Stimulated activated CD8-positive, alpha-beta memory T cell treated with anti-CD3 and anti-CD28 coated beads, Interleukin-12 subunit alpha, Interleukin-12 subunit beta, amount 100 ng/mL, for 24 hours (primary cell): Measurements from ENCODE around the gene CNOT6.
"Not testable (repeated sequence)": the region's sequence is repeated elsewhere in the genome, so short reads cannot be mapped to it uniquely, and the experiment has no call there.

Experiments
- DNase-seq: peaks from one replicate; pipeline ENCODE4 v3.0.0-alpha.2; 2020; ENCODE audit errors: extremely low read depth

CNOT6 gene

GRCh38 chr5:180494060-180494509, at the start of gene CNOT6:
Gene CNOT6 (plus strand): TSS chr5:180494379. CDS start chr5:180529277, 34,898 bp downstream.
- peak; percentile 86 for DNase-seq

DNA sequence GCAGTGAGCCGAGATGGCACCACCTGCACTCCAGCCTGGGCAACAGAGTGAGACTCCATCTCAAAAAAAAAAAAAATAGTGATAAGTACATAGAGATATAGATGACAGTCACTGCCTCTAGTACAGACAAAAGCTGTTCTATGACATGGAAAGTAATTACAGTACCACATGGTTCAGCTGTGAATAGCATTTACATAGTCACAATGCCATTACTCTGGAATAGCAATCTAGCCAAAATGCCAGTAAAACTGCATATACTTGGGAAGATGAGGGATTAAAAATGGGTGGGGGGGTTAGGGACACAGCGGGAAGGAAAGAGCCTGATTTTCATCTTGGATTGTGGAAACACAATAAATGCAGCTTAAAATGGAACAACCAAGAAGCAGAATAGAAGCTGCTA, 39.4 kb upstream of the CNOT6 start:
- no peak for DNase-seq

DNA sequence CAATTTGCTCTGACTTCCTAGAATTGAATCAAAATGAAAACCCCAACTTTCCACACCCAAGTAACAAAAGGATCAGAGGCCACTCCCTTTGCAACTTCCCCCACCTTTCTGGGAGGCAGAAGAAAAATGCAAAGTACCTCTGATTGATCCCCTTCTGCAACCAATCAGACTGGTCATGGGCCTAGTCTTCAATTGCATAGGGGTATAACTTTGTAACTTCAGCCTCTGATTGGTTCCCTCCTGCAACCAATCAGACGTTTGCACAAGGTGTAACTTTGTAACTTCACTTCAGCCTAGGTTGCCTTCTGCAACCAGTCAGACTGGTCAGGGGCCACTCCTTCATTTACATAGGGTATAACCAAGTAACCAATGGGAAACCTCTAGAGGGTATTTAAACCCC, 38.3 kb upstream of the CNOT6 start:
- no peak for DNase-seq

- no peak for DNase-seq
Measured at GRCh38 chr5:180456792-180457191, 37.4 kb upstream of the CNOT6 start.

DNA sequence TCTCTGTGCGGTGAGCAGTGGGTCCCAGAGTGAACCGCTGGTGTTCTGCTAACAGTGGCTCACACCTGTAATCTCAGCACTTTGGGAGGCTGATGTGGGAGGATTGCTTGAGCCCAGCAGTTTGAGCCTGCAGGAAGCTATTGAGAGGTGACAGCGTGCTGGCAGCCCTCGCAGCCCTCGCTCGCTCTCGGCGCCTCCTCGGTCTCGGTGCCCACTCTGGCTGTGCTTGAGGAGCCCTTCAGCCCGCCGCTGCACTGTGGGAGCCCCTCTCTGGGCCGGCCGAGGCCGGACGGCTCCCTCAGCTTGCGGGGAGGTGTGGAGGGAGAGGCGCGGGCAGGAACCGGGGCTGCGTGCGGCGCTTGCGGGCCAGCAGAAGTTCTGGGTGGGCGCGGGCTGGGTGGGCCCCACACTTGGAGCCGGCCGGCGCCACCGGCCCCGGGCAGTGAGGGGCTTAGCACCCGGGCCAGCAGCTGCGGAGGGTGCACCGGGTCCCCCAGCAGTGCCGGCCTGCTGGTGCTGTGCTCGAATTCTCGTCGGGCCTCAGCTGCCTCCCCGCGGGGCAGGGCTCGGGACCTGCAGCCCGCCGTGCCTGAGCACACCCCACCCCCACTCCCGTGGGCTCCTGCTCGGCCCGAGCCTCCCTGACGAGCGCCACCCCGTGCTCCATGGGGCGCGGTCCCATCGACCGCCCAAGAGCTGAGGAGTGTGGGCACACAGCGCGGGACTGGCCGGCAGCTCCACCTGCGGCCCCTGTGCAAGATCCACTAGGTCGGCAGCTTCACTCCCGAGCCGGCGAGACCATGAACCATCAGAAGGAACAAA, 35.1 kb upstream of the CNOT6 start:
- not testable (repeated sequence) for DNase-seq

GRCh38 chr5:180459674-180460142, 34.5 kb upstream of the CNOT6 start:
- DNase-seq = not testable (repeated sequence)

- no peak for DNase-seq
Measured at GRCh38 chr5:180460834-180461233, 33.3 kb upstream of the CNOT6 start.

DNA sequence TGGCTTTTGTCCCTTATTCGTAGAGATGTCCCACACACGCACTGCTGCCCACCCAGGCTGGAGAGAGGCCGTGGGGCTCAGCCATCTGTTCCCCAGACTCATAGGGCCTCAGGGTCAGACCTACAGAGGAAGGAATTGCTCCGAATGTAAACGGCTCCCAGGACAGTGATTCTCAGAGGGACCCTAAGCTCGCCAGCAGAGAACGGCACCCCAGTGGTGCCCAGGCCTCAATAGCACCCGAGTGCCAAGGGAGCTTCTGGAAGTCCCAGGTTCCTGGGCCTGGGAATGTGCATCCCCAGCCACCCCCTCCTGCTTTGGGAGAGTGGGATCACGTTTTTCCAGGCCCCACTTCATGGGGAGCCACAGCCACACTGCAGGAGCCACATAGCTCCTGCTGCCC, 32.9 kb upstream of the CNOT6 start:
- no peak for DNase-seq

DNA sequence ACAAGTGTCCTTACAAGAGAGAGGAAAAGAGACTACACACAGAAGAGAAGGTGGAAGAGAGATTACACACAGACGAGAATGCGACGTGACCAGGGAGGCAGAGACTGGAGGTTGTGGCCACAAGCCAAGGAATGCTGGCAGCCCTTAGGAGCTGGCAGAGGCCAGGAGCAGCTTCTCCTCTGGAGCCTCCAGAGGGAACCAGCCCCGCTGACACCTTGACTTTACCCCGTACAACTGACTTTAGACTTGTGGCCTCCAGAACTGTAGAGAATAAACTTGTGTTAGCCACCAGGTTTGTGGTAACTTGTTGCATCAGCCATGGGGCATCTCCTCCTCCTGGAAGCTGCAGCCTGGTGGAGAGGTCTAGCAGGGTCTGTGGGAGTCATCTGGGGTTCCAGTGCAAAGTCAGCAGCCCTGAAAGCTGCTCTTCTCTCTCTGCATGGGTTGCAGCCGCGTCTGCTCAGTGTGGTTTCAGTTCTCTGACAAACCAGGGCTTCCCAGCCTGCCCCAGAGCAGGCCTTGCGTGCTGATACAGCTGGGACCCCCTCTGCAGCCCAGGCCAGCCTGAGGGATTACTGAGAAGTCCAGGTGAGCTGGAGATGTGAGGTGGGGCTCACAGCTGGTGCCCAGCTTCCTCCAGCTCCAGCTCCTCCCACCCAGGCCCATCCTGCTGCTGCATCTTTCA, 30.8 kb upstream of the CNOT6 start:
- no peak for DNase-seq

- DNase-seq = no peak
Measured at GRCh38 chr5:180463916-180464602, 30.1 kb upstream of the CNOT6 start.

DNA sequence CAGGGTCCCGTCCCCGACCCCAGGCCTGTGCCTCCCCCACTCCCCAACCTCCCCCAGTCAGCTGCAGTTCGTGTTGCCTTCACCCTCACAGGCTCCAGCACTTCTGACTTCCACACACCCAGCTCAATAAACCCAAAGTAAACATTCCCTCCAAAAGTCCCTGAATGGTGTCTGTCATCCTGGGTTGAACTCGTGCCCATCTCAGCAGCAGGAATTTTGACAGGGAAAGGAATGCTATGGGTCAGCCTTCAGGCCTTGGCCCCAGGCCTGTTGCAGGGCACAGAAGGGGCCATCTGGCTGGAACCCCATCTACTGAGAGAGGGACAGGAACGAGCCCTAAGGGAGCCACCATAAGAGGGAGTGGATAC, 29.6 kb upstream of the CNOT6 start:
- no peak for DNase-seq

GRCh38 chr5:180465052-180465451, 29.1 kb upstream of the CNOT6 start:
- not testable (repeated sequence) for DNase-seq

- DNase-seq = no peak
Measured at GRCh38 chr5:180466316-180466715, 27.9 kb upstream of the CNOT6 start.

- DNase-seq = no peak
Measured at GRCh38 chr5:180467028-180467975, 26.9 kb upstream of the CNOT6 start.

DNA sequence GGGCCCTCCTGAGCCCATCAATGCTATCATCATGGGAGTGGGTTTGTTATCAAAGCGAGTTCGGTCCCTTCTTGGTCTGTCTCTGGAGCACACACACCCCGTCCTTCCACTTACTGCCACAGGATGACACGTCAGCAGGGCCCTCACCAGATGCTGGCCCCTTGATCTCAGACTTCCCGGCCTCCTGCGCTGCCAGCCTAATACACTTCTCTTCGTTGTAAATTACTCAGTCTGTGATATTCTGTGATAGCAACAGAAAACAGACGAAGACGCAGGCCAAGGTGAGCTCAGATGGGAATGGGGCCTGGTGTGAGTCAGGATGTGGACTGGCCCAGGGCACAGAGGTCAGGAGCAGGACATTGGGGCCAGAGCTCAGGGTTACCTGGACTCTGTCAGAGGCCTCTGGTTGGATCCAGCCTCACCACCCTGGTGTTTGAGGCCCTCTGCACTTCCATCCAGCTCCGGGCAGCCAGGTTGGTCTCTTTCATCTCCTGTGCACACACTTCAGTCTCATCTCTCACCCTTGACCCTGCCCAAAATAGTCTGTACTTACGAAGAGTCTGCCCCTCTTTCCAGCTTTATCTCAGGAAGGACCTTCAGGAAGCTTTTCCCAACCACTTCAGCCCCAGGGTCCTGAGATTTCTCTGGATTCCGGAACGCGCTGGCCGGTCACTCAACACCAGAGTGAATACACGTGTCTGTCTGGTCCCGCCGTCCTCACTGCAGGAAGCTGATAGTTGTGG, 26.0 kb upstream of the CNOT6 start:
- DNase-seq = no peak

DNA sequence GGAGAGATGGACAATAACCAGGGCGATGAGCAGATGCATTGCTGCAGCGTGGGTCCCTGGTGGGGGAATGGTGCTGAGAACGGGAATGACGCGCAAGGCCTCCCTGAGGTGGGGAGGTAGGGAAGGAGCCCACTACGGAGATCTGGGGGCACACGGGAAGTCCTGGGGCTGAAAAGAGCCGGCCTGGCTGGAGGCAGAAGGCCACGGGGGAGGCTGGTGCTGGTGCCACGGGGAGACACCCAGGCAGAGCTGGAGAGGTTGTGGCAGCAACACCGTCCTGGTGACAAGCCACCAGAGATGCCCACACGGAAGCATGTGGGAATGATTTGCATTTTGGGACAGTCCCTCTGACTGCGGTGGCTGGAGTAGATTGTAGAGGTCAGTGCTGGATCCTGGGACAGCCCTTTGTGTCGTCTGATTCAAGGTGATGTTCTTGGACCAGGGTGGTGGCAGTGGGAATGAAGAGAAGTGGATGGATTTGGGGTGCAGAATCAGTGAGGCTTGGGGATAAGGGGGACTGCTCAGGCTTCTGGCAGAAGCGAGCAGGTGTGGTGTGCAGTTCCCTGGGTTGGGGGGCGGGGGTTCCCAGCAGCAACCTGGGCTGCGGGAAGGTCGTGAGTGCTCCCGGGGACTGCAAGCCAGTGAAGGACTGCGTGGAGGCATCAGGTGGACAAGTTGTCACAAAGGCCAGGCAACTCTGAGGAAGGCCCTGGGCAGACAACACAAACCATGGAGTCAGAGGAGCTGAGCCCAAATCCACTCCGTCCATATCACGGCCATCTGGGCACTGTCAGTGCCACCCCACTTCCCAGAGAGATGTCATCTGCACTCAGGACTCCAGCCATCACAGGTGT, 25.2 kb upstream of the CNOT6 start:
- DNase-seq = no peak

GRCh38 chr5:180469586-180469865, 24.7 kb upstream of the CNOT6 start:
- DNase-seq = no peak

DNA sequence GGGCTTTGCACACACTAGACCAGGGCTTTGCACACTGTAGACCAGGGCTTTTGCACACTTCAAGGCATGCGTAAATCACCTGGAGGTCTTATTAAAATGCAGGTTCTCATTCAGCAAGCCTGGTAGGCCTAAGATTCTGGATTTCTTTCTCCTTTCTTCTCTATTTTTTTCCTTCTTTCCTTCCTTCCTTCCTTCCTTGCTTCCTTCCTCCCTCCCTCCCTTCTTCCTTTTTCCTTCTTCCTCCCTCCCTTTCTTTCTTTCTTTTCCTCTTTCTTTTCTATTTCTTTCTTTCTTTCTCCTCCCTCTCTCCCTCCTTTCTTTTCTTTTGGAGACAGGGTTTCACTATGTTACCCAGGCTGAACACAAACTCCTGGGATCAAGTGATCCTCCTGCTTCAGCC, 24.3 kb upstream of the CNOT6 start:
- DNase-seq = no peak

DNA sequence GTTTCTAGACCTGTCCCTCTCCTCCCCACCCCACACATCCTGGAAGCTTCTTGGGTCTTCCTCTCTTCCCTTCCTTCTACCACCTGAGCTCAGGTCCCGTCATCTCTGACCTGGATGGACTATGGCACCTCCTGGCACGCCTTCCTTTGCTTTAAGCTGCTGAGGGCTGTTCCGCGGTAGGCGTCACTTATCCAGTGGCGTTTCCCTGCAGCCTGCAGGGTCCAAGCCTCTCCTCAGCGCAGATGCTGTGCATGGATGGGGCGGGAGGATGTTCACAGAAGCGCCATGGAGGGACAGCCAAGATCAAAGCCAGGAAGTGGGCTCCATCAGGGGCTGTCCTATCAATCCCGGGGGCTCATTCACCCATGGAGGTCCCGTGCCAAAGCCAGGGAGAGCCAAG, 23.8 kb upstream of the CNOT6 start:
- no peak for DNase-seq
